Astrocyte of the spinal cord (primary cell): ENCODE measurements around the gene ARHGEF10L.

Experiments
- DNase-seq: peaks from one replicate; pipeline ENCODE4 v3.0.0; 2011; ENCODE audit warnings: low read depth, low spot score
- H3K4me3 ChIP-seq: 2 replicates; pipeline ENCODE4 v1.5.1; 2011; ENCODE audit warnings: low read depth, mild to moderate bottlenecking, low read length, moderate library complexity
- in situ Hi-C: cut with HindIII; loops from 2 replicates; pipeline ENCODE4 v1.10.0; 2017; ENCODE audit warnings: low sequenced_read_pairs
- TF ChIP-seq, protein P1 (sequence below): IDR thresholded peaks from 2 replicates; pipeline ENCODE4 v1.5.1; 2012; ENCODE audit warnings: low read depth, mild to moderate bottlenecking, low read length, inconsistent platforms

ARHGEF10L gene

DNA sequence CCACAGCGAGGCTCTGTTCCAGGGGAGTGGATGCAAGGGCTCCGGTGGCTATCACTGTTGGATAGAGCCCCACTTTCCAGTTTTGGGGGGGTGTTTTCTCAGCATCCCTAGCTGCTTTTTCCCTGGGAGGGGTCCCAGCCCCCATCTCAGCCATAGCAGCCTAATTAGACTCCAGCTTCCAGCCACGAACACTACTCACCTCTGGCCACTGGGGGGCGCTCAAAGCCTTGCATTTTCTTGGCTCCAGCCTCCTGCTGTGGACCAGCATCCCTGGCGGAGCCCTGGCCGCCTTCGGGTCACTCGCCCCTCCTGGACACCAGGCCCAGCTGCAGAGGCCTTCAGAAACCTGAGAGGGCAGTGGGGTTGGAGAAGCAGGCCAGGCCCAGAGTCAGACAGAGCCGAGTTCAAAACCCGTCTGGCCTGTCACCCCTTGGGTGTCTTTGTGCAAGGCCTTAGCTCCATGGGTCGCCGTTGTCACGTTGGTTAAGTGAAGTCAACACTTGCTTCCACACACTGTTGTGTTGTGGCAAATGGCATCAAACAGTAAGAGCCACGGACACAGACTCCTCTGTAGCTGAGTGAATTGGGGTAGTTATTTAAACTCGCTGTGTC lies 122.2 kb downstream of the ARHGEF10L start:
- no peak overlapping the region for H3K4me3 ChIP-seq
- TF ChIP-seq, protein P1, sequence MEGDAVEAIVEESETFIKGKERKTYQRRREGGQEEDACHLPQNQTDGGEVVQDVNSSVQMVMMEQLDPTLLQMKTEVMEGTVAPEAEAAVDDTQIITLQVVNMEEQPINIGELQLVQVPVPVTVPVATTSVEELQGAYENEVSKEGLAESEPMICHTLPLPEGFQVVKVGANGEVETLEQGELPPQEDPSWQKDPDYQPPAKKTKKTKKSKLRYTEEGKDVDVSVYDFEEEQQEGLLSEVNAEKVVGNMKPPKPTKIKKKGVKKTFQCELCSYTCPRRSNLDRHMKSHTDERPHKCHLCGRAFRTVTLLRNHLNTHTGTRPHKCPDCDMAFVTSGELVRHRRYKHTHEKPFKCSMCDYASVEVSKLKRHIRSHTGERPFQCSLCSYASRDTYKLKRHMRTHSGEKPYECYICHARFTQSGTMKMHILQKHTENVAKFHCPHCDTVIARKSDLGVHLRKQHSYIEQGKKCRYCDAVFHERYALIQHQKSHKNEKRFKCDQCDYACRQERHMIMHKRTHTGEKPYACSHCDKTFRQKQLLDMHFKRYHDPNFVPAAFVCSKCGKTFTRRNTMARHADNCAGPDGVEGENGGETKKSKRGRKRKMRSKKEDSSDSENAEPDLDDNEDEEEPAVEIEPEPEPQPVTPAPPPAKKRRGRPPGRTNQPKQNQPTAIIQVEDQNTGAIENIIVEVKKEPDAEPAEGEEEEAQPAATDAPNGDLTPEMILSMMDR = peak; percentile 90
- DNase-seq = peak; percentile 46
- in situ Hi-C loops = no loop called here

DNA sequence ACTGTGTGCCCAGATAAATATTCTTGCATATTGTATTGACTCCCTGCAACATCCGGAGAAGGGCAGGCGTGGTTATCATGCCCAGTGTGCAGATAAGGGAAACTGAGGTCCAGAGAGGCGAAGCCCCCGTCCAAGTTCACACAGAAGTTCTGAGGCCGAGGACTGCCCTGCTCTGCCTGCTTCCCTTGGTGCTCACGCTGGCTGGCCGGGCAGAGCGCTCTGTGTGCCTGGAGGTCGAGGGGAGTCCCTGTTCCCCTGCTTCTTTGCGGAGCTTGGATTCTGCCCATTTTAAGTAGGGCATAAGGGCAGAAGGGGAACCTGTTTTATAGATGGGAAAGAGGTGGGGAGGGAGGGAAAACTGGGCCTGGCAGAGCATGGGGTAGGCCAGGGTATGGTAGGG lies 122.8 kb downstream of the ARHGEF10L start:
- no peak overlapping the region for H3K4me3 ChIP-seq
- in situ Hi-C loops = no loop called here
- DNase-seq = no peak
- TF ChIP-seq, protein P1 = no peak

DNA sequence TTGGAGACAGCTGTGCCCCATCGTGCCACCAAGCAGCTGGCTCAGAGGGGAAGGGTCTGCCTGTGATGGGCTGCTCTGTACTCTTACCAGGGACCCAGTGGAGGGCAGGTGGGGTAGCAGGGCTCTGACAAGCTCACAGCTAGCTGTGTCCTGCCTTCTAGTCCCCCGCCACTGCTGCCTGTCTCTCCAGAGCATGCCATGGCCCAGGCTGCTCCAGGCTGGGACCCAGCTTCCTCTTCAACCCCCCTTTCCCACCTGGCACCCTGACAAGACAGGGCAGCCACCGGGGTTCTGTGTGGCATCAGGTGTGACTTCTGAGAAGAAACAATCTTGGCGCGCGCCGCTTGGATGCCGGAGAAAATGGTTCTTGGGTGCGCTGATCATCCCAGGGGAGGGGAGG lies 123.3 kb downstream of the ARHGEF10L start:
- no peak overlapping the region for H3K4me3 ChIP-seq
- in situ Hi-C loops = no loop called here
- TF ChIP-seq, protein P1 = no peak
- no peak for DNase-seq

DNA sequence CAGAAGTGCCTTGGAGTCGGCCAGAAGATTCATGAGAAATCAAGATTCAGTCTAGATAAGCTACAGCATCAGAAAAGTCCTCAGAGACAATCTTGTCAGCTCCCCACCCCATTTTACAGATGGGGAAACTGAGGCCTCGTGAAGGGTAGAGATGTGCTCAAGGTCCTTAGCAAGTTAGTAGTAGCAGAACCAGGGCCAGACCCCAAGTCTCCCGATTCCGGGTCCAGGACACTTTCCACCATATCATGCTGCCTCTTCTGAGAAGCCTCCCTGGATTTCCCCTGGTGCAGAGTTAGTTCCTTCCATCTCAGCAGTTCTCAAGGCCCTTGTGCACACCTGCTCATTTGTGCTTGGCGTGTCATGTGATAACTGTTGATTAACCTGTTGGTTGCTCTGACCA lies 124.1 kb downstream of the ARHGEF10L start:
- in situ Hi-C loops = no loop called here
- H3K4me3 ChIP-seq = no peak overlapping the region
- TF ChIP-seq, protein P1 = no peak
- no peak for DNase-seq

DNA sequence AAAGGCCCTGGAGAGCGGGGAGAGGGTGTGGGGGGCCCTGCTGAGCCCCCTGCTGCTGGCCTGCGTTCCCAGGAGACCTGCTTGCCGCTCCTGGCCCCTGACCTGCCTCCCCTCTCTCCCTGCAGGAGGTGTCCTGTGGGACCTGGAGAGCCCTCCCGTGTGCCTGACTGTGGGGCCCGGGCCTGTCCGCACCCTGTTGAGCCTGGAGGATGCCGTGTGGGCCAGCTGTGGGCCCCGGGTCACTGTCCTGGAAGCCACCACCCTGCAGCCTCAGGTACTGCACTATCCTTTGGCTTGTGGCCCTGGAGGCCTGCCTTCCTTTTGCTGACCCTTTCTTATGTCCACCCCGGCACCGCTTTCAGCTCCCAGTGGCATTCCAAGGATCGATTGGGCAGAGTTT lies 124.8 kb downstream of the ARHGEF10L start:
- no peak overlapping the region for H3K4me3 ChIP-seq
- no peak for DNase-seq
- in situ Hi-C loops = no loop called here
- TF ChIP-seq, protein P1 = no peak

DNA sequence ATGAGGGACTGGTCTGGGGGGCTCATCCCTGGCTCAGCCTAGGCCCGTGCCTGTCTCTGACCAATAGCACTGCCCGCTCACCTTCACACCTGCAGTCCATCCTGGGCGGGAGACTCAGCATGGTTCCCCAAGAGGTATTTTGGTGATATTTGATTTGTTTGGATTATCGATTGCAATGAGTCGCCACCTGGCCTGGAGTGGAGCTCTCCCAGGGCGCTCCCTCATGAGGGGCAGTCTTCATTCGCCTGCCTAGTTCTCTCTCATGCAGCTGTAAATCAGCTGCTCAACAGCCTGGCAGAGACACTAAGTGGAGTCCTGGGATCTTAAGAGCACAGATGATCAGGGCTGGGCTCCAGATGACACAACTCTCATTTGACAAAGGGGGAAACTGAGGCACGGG lies 125.6 kb downstream of the ARHGEF10L start:
- TF ChIP-seq, protein P1 = no peak
- no peak for DNase-seq
- H3K4me3 ChIP-seq = no peak overlapping the region
- in situ Hi-C loops = no loop called here
